H1 (cell line): Measurements from ENCODE around the gene PPM1K.

Experiments
- EP300 ChIP-seq, 2 experiments: IDR thresholded peaks; 1 replicate in 1 of 2; 2 replicates in 1 of 2; pipeline ENCODE4 v1.6.1; 2011 to 2012; ENCODE audit warnings: low read depth in 2 of 2, low read length in 2 of 2, mild to moderate bottlenecking in 2 of 2, borderline replicate concordance in 1 of 2, inconsistent platforms in 1 of 2, moderate library complexity in 1 of 2
- GABPA ChIP-seq: IDR thresholded peaks from 2 replicates; pipeline ENCODE4 v1.6.1; 2011; ENCODE audit warnings: mild to moderate bottlenecking, low read length, moderate library complexity, borderline replicate concordance; ENCODE audit not compliant: insufficient read depth
- TAF1 ChIP-seq: IDR thresholded peaks from 2 replicates; pipeline ENCODE4 v1.6.1; 2011; ENCODE audit warnings: mild to moderate bottlenecking, low read depth, low read length
- TF ChIP-seq, protein P1 (sequence below), 3 experiments: IDR thresholded peaks; 1 replicate in 2 of 3; 2 replicates in 1 of 3; pipeline versions ENCODE4 v1.5.1 to v1.6.1; 2011; ENCODE audit warnings: low read length in 3 of 3, mild to moderate bottlenecking in 3 of 3, inconsistent platforms in 2 of 3, low read depth in 1 of 3, moderate library complexity in 1 of 3; ENCODE audit not compliant: insufficient read depth in 1 of 3; ENCODE audit errors: control extremely low read depth in 1 of 3
- TF ChIP-seq, protein P2 (sequence below): IDR thresholded peaks from 2 replicates; pipeline ENCODE4 v1.6.1; 2011; ENCODE audit warnings: low read depth, mild to moderate bottlenecking, low read length; ENCODE audit not compliant: insufficient read depth

DNA sequence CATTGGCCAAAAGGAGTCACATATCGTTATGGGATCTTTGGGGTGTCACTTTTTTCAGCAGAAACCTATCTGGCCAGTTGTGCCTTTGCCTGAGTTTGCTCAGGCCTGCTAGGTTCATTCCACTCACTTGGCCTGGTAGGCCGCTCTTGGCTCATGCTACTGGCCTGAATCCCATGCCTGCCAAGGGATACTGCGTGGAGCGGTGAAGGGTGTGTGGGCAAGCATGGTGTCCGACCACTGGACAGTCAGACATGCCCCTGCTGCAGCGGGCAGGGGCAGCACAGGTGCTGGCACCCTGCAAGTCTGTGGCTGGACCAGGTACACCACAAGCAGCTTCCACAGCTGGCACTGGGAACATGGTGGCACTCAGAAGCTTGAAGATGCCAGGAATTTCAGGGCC, 11.3 kb upstream of the PPM1K start:
- TF ChIP-seq, protein P1, sequence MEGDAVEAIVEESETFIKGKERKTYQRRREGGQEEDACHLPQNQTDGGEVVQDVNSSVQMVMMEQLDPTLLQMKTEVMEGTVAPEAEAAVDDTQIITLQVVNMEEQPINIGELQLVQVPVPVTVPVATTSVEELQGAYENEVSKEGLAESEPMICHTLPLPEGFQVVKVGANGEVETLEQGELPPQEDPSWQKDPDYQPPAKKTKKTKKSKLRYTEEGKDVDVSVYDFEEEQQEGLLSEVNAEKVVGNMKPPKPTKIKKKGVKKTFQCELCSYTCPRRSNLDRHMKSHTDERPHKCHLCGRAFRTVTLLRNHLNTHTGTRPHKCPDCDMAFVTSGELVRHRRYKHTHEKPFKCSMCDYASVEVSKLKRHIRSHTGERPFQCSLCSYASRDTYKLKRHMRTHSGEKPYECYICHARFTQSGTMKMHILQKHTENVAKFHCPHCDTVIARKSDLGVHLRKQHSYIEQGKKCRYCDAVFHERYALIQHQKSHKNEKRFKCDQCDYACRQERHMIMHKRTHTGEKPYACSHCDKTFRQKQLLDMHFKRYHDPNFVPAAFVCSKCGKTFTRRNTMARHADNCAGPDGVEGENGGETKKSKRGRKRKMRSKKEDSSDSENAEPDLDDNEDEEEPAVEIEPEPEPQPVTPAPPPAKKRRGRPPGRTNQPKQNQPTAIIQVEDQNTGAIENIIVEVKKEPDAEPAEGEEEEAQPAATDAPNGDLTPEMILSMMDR (IDR thresholded peaks at IDR 0.05; ENCODE audit: control extremely low read depth in 1 of 3, insufficient read depth in 1 of 3, low read depth in 1 of 3, low read length in 3 of 3): no peak
- no peak for TF ChIP-seq GABPA
- TF ChIP-seq, protein P2, sequence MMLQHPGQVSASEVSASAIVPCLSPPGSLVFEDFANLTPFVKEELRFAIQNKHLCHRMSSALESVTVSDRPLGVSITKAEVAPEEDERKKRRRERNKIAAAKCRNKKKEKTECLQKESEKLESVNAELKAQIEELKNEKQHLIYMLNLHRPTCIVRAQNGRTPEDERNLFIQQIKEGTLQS: no peak
- no peak for TF ChIP-seq TAF1
- TF ChIP-seq EP300 (IDR thresholded peaks at IDR 0.05; ENCODE audit: borderline replicate concordance in 1 of 2, low read depth in 2 of 2, low read length in 2 of 2): no peak
